NCI-H345 treated with DMSO at 0.1 percent for 48 hours (cell line): ENCODE data around the gene TOB1.

Source experiments
- DNase-seq: peaks from one replicate; lab custom pipeline; 2025; ENCODE audit not compliant: unreplicated experiment; lab: John Stamatoyannopoulos, UW

The TOB1 gene

DNA sequence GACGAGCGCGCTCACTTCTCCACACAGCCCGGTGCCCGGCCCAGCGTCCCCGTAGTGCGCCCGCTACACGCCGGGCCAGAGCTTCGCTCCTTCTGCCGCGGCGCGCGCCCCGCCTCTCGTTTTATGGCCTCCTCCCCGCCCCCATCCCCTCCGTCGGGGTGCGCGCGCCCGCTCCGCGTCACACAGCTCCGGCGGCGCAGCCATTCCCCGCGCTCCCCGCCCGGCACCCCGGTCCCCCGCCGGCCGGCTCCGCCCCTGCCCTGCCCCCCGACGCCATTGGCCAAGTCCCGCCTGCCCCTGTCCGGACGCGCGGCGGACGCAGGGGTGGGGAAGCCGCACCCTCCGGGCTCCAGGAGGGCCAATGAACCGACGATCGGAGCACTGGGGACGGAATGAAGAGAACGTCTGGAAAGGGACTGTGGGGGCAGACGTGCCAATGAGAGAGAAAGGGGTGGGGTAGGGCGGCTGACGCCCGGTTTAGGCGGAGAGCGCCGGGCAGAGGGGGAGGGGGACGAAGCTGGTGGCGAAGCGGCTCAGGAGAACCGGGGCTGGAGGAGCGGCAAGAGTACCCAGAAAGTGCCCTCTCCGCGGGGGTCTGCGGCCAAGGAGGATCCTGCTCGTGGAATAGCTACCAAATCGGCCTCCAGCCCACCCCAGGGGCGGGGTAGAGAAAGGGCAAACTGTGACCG lies at the start of gene TOB1:
TOB1 (minus strand) TSS at position 94 of the 689 bp plus-strand sequence. CDS start 2,337 bp downstream, outside the sequence.
- peak; percentile 91 for DNase-seq

- no peak for DNase-seq
These were observed 48.4 kb upstream of the TOB1 start for GRCh38 chr17:50914505-50915063.

DNA sequence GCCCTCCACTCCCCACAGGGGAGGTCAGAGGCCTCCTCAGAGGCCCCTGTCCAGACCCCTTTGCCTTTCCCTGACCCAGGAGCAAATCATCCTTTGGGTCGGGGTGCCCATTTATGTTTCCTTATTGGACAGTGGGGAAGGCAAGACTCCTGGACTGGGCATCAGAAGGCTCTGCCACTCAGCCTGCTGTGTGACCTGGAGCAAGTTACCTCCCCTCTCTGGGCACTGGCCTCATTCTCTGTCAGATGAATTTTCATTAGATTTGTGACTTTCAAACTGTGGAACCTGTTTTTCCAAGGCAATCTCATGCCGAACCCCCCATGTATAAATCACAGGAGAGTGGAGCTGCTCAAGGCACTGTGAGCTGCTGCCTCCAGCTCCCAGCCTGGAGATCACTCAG lies 47.0 kb upstream of the TOB1 start:
- no peak for DNase-seq

GRCh38 chr17:50911890-50912289 lies 45.7 kb upstream of the TOB1 start:
- DNase-seq = no peak

DNA sequence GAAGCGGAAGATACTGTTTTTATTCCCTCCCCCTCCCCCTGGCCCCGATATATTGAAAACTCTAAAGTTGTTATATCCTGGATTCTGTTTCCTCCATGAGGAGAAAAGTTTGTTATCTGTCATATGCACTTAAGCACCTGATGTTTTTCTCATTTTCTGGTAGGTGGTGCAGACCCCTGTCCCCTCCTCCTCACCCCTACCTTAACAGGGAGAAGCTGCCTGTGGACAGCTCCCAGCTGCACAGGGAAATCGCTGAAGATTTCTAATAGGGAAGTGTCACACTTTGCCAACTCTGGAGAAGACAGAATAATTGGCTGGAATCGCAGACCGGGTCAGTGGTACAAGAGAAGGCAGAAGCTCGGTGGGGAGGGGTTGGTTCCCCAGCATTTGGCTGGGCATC lies 45.3 kb upstream of the TOB1 start:
- DNase-seq = no peak

DNA sequence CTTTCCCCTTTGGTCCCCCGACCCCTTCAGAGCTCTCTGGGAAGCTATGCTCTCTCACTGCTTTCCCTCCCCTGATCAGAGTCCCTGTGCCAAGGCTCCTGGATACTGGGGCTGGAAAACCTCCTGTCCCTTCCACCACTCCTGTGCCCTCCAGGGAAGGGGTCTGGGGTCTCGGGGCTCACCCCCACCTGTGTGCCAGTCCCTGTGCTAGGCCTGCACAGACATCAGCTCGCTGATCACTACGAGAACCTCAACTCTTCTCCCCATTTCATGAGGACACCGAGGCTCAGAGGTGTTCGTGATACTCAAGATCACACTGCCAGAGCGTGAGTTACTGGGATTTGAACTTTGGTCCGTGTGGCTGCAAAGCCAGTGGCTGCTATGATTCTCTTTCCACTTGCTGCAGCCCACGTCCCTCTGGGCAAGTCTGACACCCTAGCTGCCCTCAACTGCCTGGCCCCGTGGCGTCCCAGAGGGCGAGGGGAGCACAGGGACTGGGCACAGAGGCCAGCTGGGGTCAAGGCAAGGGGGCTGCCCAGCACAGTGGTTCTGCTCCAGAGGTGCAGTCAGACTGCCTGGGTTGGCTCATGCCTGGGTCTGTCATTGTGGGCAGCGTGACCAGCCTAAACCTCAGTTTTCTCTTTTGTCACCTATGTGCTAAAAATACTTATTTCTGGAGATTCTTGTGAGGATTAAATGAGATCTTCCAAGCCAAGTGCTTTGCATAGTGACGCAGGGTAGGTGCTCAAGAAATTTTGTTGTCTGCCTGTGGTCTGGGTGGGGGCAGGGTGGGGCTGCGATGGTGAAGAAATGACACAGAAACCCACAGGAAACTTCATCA lies 43.8 kb upstream of the TOB1 start:
- DNase-seq = no peak

GRCh38 chr17:50908860-50909764 lies 43.0 kb upstream of the TOB1 start:
- DNase-seq = peak; percentile 58

DNA sequence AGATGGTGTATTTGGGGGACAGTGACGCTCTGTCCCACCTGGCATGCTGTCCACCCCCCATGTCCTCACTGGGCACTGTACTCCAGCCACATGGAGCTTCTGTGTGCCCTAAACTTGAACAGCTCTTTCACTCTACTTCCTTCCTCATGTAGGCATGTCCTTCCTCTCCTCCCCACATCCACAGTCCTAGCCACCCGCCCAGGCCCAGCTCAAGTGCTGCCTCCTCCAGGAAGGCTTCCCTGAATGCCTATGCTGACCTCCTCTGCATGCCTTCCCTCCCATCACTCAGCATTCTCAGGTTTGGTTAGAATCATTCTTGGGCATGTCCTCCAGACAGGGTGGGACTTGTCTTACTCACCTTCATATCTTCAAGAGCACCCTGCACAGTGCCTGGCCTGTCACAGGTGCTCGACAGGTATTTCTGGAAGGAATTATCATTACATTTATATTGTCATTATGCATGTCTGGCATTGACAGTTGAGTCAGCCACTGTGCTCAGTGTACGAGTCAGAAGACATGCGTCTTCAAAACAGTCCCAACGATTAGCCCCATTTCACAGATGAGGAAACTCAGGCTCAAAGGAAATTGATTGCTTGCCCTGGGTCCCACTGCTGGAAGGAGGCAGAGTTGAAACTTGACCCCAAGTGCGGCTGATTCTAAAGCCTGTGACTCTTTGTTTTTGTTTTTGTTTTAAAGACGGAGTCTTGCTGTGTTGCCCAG lies 42.1 kb upstream of the TOB1 start:
- DNase-seq = no peak

- no peak for DNase-seq
These were observed 40.3 kb upstream of the TOB1 start for GRCh38 chr17:50906443-50906842.

- DNase-seq = peak; percentile 70
These were observed 39.3 kb upstream of the TOB1 start for GRCh38 chr17:50905460-50905803.

DNA sequence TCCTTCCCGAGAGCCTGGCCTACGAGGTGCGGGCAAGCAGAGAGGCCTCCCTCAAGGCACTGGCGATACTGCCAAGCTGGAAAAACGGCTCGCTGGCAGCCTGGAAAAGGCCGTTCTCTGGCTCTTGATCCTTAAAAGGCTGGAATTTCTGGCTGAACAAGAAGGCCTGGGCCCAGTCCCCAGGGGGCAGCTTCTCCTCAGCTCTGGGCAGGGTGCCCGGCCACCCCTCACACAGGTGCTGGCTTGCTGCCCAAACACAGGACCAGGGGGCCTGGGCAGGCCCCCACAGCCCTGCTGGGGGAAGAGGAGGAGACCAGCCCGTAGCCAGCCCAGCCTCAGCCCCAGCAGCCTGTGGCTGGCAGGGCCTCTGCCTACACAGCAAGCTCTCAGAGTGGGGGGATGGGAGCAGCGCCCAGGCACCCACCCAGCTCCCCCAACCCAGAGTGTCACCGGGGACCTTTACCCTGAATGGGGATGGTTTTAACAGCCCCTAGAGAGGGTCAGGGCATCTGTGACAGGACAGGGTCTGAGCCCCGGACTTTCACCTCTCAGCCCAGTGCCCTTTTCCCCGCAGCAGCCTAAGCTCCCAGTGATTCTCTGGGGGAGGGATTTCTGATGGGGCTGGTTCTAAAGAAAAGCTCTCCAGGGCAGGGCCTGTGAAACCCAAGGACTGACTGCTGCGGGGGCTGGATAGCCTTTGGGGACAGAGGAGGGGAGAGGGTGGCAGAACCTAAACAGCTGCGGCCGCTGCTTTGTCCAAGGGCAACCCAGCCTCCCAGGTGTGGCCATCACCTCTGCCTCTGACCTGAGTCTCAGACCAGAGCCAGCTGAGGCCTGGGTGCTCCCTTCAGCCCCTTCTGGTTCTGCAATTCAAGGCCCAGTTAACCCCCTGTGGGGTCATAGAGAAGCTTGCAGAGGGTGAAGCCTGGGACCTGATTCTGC lies 38.6 kb upstream of the TOB1 start:
- DNase-seq = peak; percentile 71

GRCh38 chr17:50903604-50904517 lies 37.7 kb upstream of the TOB1 start:
- no peak for DNase-seq

DNA sequence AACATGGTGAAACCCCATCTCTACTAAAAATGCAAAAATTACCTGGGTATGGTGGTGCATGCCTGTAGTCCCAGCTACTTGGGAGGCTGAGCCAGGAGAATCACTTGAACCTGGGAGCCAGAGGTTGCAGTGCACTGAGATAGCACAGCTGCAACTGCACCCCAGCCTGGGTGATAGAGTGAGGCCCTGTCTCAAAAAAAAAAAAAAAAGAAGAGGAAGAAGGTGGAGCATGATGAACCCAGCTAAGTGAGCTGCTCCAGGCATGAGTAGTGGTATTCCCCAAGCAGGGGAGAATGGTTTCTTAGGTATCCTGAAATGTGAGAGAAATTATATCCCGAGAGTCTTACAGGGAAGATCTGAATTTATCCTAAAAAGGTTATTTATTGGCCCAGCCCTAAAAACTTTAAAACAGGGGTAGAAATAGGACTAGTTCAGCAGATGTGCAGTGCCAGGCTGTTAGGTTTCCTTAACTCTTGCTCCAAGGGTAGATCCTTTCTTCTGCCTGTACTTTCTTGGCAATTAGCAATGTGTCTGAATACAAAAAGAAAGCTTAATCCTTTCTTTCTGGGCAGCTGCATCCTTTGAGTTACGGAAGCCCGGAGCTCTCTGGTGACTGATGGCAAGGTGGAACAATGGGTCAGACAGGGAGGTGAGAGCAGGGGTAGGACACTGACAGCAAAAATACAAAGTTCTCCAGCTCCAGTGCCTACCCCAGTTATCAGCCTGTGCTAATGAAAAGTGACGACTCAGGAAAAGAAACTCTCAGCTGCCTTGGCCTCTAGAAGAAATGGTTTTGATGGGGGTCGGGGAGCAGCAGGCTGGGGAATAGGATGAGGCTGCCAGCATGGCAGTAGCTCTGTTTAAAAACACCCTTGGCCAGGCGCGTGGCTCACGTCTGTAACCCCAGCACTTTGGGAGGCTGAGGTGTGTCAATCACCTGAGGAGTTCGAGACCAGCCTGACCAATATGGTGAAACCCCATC lies 36.5 kb upstream of the TOB1 start:
- no peak for DNase-seq

- no peak for DNase-seq
These were observed 34.3 kb upstream of the TOB1 start for GRCh38 chr17:50900383-50900892.

DNA sequence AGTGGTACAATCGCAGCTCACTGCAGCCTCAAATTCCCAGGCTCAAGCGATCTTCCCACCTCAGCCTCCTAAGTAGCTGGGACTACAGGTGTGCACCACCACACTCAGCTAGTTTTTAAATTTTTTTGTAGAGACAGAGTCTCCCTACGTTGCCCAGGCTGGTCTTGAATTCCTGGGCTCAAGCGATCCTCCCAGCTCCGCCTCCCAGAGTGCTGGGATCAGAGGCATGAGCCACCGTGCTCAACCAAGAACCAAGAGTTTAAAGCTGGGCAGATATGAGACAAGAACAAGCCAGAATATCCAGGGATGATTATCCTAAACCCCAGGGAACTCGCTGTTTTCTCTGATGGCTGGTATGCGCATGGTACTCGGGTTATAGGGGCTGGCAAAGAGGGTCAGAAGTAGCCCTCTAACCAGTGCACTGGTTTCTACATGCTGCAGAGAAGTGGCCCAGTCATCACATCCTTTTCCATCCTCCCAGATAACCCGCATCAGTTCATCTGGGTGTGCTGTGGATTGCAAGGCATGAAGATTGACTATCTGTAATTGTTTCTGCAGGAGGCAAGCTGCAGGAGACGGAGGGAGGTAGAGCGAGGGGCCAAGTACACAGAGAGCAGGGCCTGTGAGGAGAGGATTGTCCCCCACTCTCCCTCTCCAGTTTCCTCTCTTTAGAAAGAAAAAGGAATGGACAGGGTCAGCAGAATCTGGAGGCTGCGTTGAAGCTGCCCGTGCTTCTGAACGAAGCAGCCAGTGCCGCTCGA lies 33.6 kb upstream of the TOB1 start:
- no peak for DNase-seq

DNA sequence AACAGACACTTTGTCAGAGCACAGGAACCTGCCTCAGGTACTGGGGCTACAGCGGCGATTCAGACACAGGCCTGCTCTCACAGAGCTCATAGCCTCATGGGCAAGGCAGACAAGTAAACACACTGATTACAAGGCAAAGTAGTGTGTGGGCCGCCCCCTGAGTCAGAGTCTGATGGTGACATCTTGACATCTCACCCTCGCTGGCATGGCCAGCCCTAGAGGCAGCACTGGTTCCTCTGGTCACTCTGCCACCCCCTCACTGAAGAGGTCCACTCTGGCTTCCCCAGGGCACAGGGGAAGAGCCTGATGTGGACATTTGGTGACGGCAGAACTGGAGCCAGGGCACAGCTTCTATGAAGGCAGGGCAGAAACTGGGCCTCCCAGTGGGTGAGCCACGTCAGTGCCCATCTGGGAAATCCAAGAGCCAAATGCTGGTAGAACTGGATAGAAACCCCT lies 32.9 kb upstream of the TOB1 start:
- DNase-seq = no peak
